Effector CD4-positive, alpha-beta T cell (primary cell): ENCODE results near the gene CRLF1.
A peak's percentile ranks its signal among the peaks of the same experiment; 100 is the strongest.

Source experiments
- DNase-seq: peaks from one replicate; pipeline ENCODE4 v3.0.0-alpha.2; 2020

CRLF1 gene

GRCh38 chr19:18636183-18636968 lies 29.8 kb upstream of the CRLF1 start:
- DNase-seq, result peak; percentile 98

DNA sequence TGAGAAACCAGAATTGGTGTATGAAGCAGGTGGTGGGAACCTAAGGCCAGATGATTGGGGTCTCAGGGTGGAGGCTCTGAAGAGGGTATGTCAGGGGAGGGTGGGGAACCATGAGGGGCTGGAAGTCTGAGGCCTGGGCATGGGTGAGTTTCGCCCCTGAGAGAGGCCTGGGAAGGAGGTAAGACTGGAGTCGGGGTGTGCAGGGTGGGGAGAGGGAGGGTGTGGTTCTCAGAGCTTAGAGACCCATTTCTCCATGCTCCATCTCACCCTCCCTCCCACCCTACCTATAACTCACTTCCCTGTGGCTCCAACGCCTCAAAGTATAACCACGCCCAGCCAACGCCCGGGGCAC lies 29.2 kb upstream of the CRLF1 start:
- no peak for DNase-seq

- DNase-seq, result no peak
Observed at GRCh38 chr19:18634612-18635297, 28.2 kb upstream of the CRLF1 start.

DNA sequence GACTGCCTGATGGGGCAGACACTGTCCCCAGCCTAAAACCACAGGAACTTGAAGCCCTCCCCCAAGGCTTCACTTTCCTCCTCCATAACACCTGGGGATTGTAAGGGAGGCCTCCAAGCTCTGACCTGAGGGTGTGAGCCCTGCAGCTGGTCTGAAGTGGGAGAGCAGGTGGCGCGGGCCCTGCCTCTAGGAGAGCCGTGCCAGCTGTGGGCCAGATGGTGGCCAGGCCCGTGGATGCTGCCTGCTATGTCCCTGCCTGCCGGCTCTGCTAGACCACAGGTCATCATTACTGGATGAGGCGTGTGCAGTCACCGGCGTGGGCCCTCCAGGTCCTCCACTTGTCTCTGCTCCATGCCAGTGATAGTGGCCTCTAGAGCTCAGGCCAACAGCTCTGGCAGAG lies 26.7 kb upstream of the CRLF1 start:
- DNase-seq, result no peak

DNA sequence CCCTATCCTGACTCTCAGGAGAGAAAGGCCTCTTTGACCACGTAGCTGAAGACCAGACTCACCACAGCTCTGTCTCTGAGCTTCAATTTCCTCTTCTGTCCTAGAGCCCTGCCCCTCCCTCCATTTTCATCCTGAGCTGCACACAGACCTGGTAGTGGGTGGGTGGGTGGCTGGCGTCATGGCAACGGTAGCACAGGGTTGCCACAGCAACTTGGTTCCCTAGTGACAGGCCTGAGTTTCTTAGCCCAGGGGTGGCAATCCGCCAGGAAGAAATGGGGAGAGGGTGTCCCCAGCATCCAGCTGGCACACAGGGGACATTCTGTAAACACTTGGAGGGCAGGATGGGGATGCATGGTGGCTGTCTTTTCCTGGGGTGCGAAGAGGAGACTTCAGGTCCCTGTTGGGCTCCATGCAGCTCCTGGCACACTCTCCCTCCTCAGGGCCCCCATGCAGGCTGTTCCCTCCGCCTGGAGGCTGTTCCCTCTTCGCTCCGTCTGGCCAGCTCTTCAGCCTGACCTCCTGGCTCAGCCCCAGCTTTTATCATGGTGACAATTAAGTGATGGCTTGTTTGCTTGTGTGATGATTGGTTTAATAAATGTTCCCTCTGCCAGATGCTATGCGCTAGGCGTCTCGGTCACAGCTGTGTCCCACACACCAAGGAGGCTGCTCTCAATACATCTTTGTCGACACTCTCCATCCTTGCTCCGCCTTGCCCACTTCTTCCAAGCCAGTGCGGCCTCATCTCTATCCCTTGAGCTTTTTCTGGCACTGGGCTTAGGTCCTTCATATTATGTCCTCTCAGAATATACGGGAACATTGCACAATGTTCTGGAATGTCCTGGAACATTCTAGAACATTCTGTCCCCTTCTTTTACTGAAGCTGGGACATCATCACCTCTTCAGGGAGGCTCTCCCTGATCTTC lies 22.8 kb upstream of the CRLF1 start:
- DNase-seq, result no peak

- no peak for DNase-seq
Observed at GRCh38 chr19:18626906-18627305, 20.3 kb upstream of the CRLF1 start.

GRCh38 chr19:18620902-18621301 lies 14.3 kb upstream of the CRLF1 start:
- no peak for DNase-seq

DNA sequence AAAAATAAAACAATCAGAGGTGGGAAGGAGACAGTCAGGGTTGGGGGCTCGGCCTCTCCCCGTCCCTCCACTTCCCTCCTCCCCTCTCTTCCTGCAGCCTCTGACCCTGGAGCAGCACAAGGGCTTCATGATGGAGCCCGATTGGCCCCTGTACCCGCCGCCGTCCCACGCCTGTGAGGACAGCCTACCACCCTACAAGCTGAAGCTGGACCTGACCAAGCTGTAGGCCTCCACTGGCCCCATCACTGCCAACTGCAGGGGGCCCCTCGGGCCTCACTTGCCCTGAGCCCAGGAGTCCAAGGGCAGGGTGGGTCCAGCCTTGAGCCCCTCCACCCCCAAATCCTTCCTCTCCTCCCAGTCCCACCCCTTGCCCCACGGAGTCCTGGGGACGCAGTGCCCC lies 13.7 kb upstream of the CRLF1 start:
- DNase-seq, result no peak

DNA sequence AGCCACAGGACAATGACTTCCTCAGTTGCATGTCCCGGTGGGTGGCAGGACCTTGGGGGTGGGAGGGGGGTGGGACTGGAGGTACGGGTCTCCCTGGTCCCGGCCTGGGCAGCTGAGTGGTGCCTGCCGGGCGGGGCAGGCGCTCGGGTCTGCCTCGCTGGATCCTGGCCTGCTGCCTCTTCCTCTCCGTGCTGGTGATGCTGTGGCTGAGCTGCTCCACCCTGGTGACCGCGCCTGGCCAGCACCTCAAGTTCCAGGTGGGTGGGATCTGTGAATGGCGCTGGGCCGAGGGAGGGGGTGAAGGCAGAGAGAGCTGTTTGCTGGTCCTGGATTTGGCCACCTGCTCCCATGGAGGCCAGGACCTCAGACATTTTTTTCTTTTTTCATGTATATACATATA lies 11.6 kb upstream of the CRLF1 start:
- no peak for DNase-seq

DNA sequence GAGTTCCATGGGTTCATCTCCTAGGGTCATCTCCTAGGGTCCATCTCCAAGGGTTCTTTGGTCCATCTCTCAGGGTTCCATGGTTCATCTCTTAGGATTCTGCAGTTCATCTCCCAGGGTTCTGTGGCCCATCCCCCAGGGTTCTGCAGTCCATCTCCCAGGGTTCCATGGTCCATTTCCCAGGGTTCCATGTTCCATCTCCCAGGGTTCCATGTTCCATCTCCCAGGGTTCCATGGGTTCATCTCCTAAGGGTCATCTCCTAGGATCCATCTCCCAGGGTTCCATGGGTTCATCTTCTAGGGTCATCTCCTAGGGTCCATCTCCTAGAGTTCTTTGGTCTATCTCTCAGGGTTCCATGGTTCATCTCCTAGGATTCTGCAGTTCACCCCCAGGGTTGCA lies 11.0 kb upstream of the CRLF1 start:
- DNase-seq, result no peak

- no peak for DNase-seq
Observed at GRCh38 chr19:18616023-18616422, 9.4 kb upstream of the CRLF1 start.

GRCh38 chr19:18613589-18614234 lies 7.1 kb upstream of the CRLF1 start:
- no peak for DNase-seq

- peak; percentile 39 for DNase-seq
Observed at GRCh38 chr19:18612772-18613588, 6.4 kb upstream of the CRLF1 start, which contains the start of gene TMEM59L. Gene TMEM59L, plus strand, starts transcription at chr19:18612870. Its CDS starts 89 bp downstream, at chr19:18612959.

GRCh38 chr19:18612051-18612771 lies 5.6 kb upstream of the CRLF1 start:
- no peak for DNase-seq

- no peak for DNase-seq
Observed at GRCh38 chr19:18611327-18612050, 4.9 kb upstream of the CRLF1 start.

GRCh38 chr19:18610556-18611326 lies 4.1 kb upstream of the CRLF1 start:
- DNase-seq, result no peak

GRCh38 chr19:18610245-18610555 lies 3.6 kb upstream of the CRLF1 start:
- DNase-seq, result no peak

DNA sequence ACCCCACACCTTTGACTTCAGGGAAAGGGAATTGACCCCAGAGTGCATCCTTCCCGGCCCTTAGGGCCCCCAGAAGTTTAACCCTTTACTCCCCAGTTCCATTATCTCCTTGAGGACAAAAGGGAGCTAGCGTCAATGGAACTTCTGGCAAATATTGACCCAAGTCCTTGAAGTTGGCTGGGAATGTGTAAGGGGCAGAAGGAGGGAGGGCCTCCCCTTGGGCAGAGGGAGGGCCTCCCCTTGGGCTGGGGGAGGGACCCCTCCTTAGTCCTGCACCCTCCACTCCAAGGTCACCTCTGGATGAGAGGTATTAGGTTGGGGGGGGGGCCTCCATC lies 3.1 kb upstream of the CRLF1 start:
- DNase-seq, result no peak

DNA sequence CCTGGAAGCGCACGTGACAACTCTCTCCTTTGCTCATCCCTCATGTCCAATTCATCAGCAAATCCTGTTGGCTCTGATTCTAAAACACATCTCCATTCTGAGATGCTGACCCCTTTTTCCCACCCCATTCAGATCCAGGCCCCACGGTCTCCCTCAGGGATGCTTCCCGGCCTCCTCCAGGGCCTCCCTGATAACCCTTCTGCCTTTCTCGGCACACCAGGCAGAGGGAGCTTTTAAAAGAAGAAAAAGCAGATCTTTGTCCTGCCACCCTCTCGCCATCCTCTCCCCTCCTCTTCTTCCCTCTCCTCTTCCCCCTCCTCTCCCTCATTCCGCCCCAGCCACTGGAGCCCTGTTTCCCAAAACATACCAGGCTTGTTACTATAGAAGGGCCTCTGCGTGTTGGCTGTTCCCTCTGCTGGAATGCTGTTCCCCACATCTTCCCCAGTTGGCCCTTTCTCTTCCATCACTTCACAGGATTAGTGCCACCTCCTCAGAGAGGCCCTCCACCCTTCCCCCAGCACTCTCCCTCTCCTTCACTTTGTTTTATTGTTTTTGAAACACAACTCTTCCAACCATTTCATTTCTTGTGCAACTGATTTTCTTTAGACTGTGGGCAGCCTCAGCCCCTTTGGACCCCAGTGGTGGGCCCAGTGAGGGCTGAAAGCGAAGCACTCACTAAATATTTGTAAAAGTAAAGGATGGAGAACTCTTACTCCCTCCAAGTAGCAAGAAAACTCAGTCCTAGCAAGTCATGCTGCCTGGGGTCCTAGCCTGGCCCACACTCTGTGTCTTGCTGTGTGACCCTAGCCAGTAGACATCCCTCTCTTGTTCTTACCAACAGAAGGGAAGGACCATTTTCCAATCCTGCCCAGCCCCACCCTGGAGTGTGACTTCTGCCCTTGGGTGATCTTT lies 2.5 kb upstream of the CRLF1 start:
- DNase-seq, result no peak
